HCT116 (cell line): ENCODE data around the gene OPHN1. TPM values are rescaled to one million over a fixed set of nuclear protein-coding genes. Genes with fewer than 3 reads are reported as not detected.

Source experiments
- ATAC-seq: fragments of 200-7000 bp; cut with Tn5 transposase; 2 replicates; pipeline ENCODE4 v1.9.1; 2020; ENCODE audit warnings: mild to moderate bottlenecking, moderate library complexity
- BruUV-seq: library from RNA; stranded (reverse); fragments of 400-500 nt; replicated peaks from 2 replicates; lab custom pipeline; 2021; lab: Mats Ljungman, UMichigan
- CTCF ChIA-PET: fragments of 300-600 bp; sonication (Branson Sonifier 250); formaldehyde crosslinking; loops from one replicate; lab custom pipeline; 2021; ENCODE audit warnings: antibody characterized with exemption; lab: Charles Lee
- POLR2A ChIA-PET: fragments of 300-600, 350-600 bp; sonication (Branson Sonifier 250); formaldehyde crosslinking; loops from one replicate; lab custom pipeline; 2021; ENCODE audit warnings: antibody characterized with exemption; lab: Charles Lee
- RAD21 ChIA-PET, 2 experiments: fragments of 300-600 bp; sonication (Branson Sonifier 250); formaldehyde crosslinking; loops; one replicate each; lab custom pipeline; 2023; ENCODE audit warnings: low total read pairs in 2 of 2; ENCODE audit not compliant: uncharacterized antibody in 2 of 2, unreplicated experiment in 2 of 2, low non-redundant PET in 1 of 2; lab: Charles Lee
- DNase-seq: peaks from one replicate; pipeline ENCODE4 v3.0.0-alpha.2; 2010; ENCODE audit warnings: low read depth, low spot score
- H2AFZ ChIP-seq: fragments of 200-600 bp; shearing (Covaris generic), sonication (generic); 2 replicates; pipeline ENCODE4 v1.6.1; 2017; ENCODE audit warnings: low read depth, mixed run types, mixed read lengths, antibody characterized with exemption, low read length; ENCODE audit not compliant: poor library complexity, severe bottlenecking
- H3K27ac ChIP-seq: 2 replicates; pipeline ENCODE4 v1.5.1; 2012; ENCODE audit warnings: low read depth, low read length
- H3K27me3 ChIP-seq: fragments of 200-600 bp; sonication (generic); 2 replicates; pipeline ENCODE4 v1.6.1; 2016; ENCODE audit warnings: mixed run types, low read length, mixed read lengths; ENCODE audit not compliant: insufficient read depth
- H3K36me3 ChIP-seq, 2 experiments: fragments of 200-500 bp in 1 of 2; fragments of 200-600 bp in 1 of 2; sonication (Bioruptor generic) in 1 of 2; sonication (generic) in 1 of 2; 2 replicates each; pipeline versions ENCODE4 v1.5.1 to v1.6.1; 2014 to 2016; ENCODE audit warnings: low read length in 2 of 2, inconsistent platforms in 1 of 2, mixed read lengths in 1 of 2, mixed run types in 1 of 2; ENCODE audit not compliant: insufficient read depth in 2 of 2, control insufficient read depth in 1 of 2
- H3K4me1 ChIP-seq, 2 experiments: fragments of 200-600 bp in 1 of 2; sonication (generic) in 1 of 2; 2 replicates each; pipeline versions ENCODE4 v1.5.1 to v1.6.1; 2012 to 2017; ENCODE audit warnings: low read length in 2 of 2, inconsistent platforms in 1 of 2, mild to moderate bottlenecking in 1 of 2, mixed read lengths in 1 of 2, mixed run types in 1 of 2, moderate library complexity in 1 of 2; ENCODE audit not compliant: insufficient read depth in 2 of 2, control insufficient read depth in 1 of 2
- H3K4me2 ChIP-seq: fragments of 200-600 bp; sonication (generic); 2 replicates; pipeline ENCODE4 v1.6.1; 2017; ENCODE audit warnings: mixed run types, low read length, mixed read lengths
- H3K4me3 ChIP-seq, 2 experiments: fragments of 200-600 bp in 1 of 2; sonication (generic) in 1 of 2; replicated peaks in 1 of 2; 2 replicates each; pipeline ENCODE4 v1.5.1; 2011 to 2016; ENCODE audit warnings: low read length in 2 of 2, control low read depth in 1 of 2, low read depth in 1 of 2, mild to moderate bottlenecking in 1 of 2, mixed read lengths in 1 of 2, mixed run types in 1 of 2
- H3K79me2 ChIP-seq: fragments of 200-600 bp; sonication (generic); 2 replicates; pipeline ENCODE4 v1.6.1; 2017; ENCODE audit warnings: mild to moderate bottlenecking, mixed run types, low read length, moderate library complexity, mixed read lengths; ENCODE audit not compliant: insufficient read depth
- H3K9ac ChIP-seq: fragments of 200-600 bp; sonication (generic); 2 replicates; pipeline ENCODE4 v1.6.1; 2016; ENCODE audit warnings: low read length, mixed read lengths
- H3K9me2 ChIP-seq: fragments of 200-600 bp; sonication (generic), shearing (Covaris generic); 2 replicates; pipeline ENCODE4 v1.6.1; 2017; ENCODE audit warnings: mixed run types, mild to moderate bottlenecking, moderate library complexity; ENCODE audit not compliant: insufficient read depth
- H3K9me3 ChIP-seq, 2 experiments: fragments of 200-500 bp in 1 of 2; fragments of 200-600 bp in 1 of 2; sonication (Bioruptor generic) in 1 of 2; sonication (generic) in 1 of 2; 2 replicates each; pipeline ENCODE4 v1.6.1; 2014 to 2017; ENCODE audit warnings: low read length in 2 of 2, mixed read lengths in 2 of 2, inconsistent platforms in 1 of 2, low read depth in 1 of 2, mild to moderate bottlenecking in 1 of 2, mixed run types in 1 of 2, moderate library complexity in 1 of 2; ENCODE audit not compliant: control insufficient read depth in 1 of 2, insufficient read depth in 1 of 2
- H4K20me1 ChIP-seq: fragments of 200-600 bp; sonication (generic), shearing (Covaris generic); 2 replicates; pipeline ENCODE4 v1.6.1; 2017; ENCODE audit warnings: mixed run types, mild to moderate bottlenecking, moderate library complexity; ENCODE audit not compliant: insufficient read depth
- ELF1 ChIP-seq: IDR thresholded peaks from 2 replicates; pipeline ENCODE4 v1.6.1; 2012; ENCODE audit warnings: low read depth, borderline replicate concordance
- EZH2phosphoT487 ChIP-seq: fragments of 200-600 bp; IDR thresholded peaks from 2 replicates; pipeline ENCODE4 v1.6.1; 2018; ENCODE audit warnings: antibody characterized with exemption, borderline replicate concordance
- RAD21 ChIP-seq: IDR thresholded peaks from 2 replicates; pipeline ENCODE4 v1.6.1; 2012; ENCODE audit warnings: low read depth, mild to moderate bottlenecking
- SIN3A ChIP-seq: IDR thresholded peaks from 2 replicates; pipeline ENCODE4 v1.6.1; 2012; ENCODE audit warnings: low read depth
- SP1 ChIP-seq: IDR thresholded peaks from 2 replicates; pipeline ENCODE4 v1.6.1; 2012; ENCODE audit warnings: low read depth
- SRF ChIP-seq: IDR thresholded peaks from 2 replicates; pipeline ENCODE4 v1.6.1; 2012; ENCODE audit warnings: low read depth
- YY1 ChIP-seq: IDR thresholded peaks from 2 replicates; pipeline ENCODE4 v1.6.1; 2011; ENCODE audit warnings: low read length, low read depth, moderate library complexity, mild to moderate bottlenecking; ENCODE audit not compliant: insufficient replicate concordance; ENCODE audit errors: extremely low read depth
- ZFX ChIP-seq: fragments of 450-650 bp; IDR thresholded peaks from 2 replicates; pipeline ENCODE4 v1.6.1; 2017
- ZNF274 ChIP-seq: fragments of 200-500 bp; sonication (Bioruptor generic); IDR thresholded peaks from 2 replicates; pipeline ENCODE4 v1.6.1; 2014; ENCODE audit warnings: mild to moderate bottlenecking, low read depth, low read length, inconsistent platforms
- intact Hi-C: fragments of 100-400 bp; cut with micrococcal nuclease; formaldehyde crosslinking; loops from 2 replicates; pipeline ENCODE4 v1.10.0; 2022
- total RNA-seq: library from RNA; stranded (reverse); gene quantifications from one replicate; pipeline ENCODE4 v1.2.1, GENCODE V29; 2021; ENCODE audit not compliant: unreplicated experiment
- TF ChIP-seq, protein P1 (sequence below), 3 experiments: fragments of 200-600 bp in 1 of 3; sonication (generic) in 1 of 3; IDR thresholded peaks in 2 of 3; conservative IDR thresholded peaks in 1 of 3; 2 replicates each; pipeline ENCODE4 v1.5.1; 2012 to 2017; ENCODE audit warnings: low read depth in 2 of 3, low read length in 2 of 3, antibody characterized with exemption in 1 of 3, borderline replicate concordance in 1 of 3, control low read depth in 1 of 3, mild to moderate bottlenecking in 1 of 3, mixed read lengths in 1 of 3, mixed run types in 1 of 3, moderate library complexity in 1 of 3; ENCODE audit not compliant: insufficient read depth in 1 of 3
- TF ChIP-seq, protein P2 (sequence below): IDR thresholded peaks from 2 replicates; pipeline ENCODE4 v1.6.1; 2011; ENCODE audit warnings: mild to moderate bottlenecking, low read length, moderate library complexity; ENCODE audit not compliant: insufficient replicate concordance; ENCODE audit errors: extremely low read depth
- TF ChIP-seq, protein P3 (sequence below): IDR thresholded peaks from 2 replicates; pipeline ENCODE4 v1.6.1; 2012

OPHN1 gene
- total RNA-seq, 1 experiment from 2014 or later, result 2.9 TPM

DNA sequence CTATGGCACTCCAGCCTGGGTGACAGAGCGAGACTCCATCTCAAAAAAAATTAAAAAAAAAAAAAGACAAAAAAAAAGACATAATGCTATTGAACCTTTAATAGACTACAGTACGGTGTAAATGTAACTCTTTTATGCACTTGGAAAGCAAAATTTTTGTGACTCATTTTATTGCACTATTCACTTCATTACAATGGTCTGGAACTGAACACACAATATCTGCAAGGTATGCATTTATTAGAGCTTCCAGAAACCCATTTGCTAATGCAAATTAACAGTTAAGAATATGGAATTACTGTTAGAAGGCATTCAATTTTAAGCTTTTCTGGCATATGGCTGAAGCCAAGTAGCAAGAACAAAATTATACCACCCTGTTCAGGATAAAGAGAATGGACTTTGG lies 176.3 kb downstream of the OPHN1 start (continued):
- TF ChIP-seq, protein P1, sequence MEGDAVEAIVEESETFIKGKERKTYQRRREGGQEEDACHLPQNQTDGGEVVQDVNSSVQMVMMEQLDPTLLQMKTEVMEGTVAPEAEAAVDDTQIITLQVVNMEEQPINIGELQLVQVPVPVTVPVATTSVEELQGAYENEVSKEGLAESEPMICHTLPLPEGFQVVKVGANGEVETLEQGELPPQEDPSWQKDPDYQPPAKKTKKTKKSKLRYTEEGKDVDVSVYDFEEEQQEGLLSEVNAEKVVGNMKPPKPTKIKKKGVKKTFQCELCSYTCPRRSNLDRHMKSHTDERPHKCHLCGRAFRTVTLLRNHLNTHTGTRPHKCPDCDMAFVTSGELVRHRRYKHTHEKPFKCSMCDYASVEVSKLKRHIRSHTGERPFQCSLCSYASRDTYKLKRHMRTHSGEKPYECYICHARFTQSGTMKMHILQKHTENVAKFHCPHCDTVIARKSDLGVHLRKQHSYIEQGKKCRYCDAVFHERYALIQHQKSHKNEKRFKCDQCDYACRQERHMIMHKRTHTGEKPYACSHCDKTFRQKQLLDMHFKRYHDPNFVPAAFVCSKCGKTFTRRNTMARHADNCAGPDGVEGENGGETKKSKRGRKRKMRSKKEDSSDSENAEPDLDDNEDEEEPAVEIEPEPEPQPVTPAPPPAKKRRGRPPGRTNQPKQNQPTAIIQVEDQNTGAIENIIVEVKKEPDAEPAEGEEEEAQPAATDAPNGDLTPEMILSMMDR (IDR thresholded peaks at IDR 0.05 in 2 of 3, conservative IDR thresholded peaks at IDR 0.05 in 1 of 3; ENCODE audit: borderline replicate concordance in 1 of 3, insufficient read depth in 1 of 3, low read depth in 2 of 3, low read length in 2 of 3), result no peak
- TF ChIP-seq ELF1, result no peak
- TF ChIP-seq SP1, result no peak
- TF ChIP-seq, protein P2, sequence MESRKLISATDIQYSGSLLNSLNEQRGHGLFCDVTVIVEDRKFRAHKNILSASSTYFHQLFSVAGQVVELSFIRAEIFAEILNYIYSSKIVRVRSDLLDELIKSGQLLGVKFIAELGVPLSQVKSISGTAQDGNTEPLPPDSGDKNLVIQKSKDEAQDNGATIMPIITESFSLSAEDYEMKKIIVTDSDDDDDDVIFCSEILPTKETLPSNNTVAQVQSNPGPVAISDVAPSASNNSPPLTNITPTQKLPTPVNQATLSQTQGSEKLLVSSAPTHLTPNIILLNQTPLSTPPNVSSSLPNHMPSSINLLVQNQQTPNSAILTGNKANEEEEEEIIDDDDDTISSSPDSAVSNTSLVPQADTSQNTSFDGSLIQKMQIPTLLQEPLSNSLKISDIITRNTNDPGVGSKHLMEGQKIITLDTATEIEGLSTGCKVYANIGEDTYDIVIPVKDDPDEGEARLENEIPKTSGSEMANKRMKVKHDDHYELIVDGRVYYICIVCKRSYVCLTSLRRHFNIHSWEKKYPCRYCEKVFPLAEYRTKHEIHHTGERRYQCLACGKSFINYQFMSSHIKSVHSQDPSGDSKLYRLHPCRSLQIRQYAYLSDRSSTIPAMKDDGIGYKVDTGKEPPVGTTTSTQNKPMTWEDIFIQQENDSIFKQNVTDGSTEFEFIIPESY, result no peak

DNA sequence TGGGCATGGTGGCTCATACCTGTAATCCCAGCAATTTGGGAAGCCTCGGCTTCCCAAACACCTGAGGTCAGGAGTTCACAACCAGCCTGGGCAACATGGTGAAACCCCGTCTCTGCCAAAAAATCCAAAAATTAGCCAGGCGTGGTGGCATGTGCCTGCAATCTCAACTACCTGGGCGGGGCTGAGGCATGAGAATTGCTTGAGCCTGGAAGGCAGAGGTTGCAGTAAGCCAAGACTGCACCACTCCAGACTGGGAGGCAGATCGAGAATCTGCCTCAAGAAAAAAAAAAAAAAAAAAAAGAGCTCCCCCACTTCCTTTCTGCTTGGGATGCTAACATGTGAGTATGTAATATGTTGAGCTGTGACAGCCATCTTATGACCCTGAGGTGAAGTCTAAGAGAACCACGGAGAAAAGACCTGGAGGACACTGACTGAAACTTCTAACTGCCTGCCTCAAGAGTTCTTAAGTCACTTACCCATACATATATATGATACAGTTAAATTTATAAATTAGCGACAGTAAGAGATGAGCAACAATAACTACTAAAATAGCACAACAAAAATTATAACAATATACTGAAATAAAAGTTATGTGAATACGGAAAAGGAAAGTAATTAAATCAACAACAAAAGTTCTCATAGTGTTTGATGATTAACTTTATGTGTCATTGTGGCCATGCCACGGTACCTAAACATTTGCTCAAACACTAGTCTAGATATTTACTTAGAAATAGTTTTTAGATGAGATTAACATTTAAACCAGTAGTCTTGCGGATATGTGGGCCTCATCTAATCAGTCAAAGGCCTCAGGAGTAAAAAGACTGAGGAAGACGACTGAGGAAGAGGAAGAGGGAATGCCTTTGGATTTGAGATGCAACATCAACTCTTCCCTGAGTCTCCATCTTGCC lies 178.3 kb downstream of the OPHN1 start:
- no peak for DNase-seq

More for the DNA sequence above, 178.3 kb downstream of the OPHN1 start:
- TF ChIP-seq RAD21 (no peak), SRF (no peak), ZNF274 (no peak), EZH2phosphoT487 (no peak), ZFX (no peak), SIN3A (no peak), YY1 (no peak)
- TF ChIP-seq, protein P3, sequence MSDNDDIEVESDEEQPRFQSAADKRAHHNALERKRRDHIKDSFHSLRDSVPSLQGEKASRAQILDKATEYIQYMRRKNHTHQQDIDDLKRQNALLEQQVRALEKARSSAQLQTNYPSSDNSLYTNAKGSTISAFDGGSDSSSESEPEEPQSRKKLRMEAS, result no peak
- TF ChIP-seq, protein P1 (IDR thresholded peaks at IDR 0.05 in 2 of 3, conservative IDR thresholded peaks at IDR 0.05 in 1 of 3; ENCODE audit: borderline replicate concordance in 1 of 3, insufficient read depth in 1 of 3, low read depth in 2 of 3, low read length in 2 of 3), result no peak
- TF ChIP-seq, all 23 proteins: peak for 0
- Histone ChIP-seq H3K9me3 (no peaks in the 10 kb centered on the region), H2AFZ (no peak overlapping the region), H3K4me3 (no peak overlapping the region), H3K36me3 (no peaks in the 10 kb centered on the region), H3K27me3 (no peaks in the 10 kb centered on the region), H3K4me2 (no peak overlapping the region), H3K9me2 (no peaks in the 10 kb centered on the region), H4K20me1 (no peaks in the 10 kb centered on the region), H3K79me2 (no peaks in the 10 kb centered on the region), H3K27ac (no peak overlapping the region), H3K9ac (no peak overlapping the region), H3K4me1 (no peaks in the 10 kb centered on the region)
- no TSS peak for BruUV-seq
- RAD21 ChIA-PET, result no interaction called here
- CTCF ChIA-PET, result no interaction called here
- no peak for ATAC-seq
- intact Hi-C loops, result no loop called here
- POLR2A ChIA-PET, result no interaction called here
